GM06990 (cell line): ENCODE measurements around the gene TERB1.

ENCODE experiments used
- DNase-seq: peaks from one replicate; pipeline ENCODE4 v3.0.0-alpha.2; 2011; ENCODE audit not compliant: insufficient read length; ENCODE audit errors: extremely low read depth
- H3K27me3 ChIP-seq: replicated peaks from 2 replicates; pipeline ENCODE4 v1.6.0; 2011; ENCODE audit warnings: low read length; ENCODE audit not compliant: control insufficient read depth, insufficient read depth
- H3K36me3 ChIP-seq: 2 replicates; pipeline ENCODE4 v1.5.1; 2011; ENCODE audit warnings: low read length; ENCODE audit not compliant: control insufficient read depth, insufficient read depth
- H3K4me3 ChIP-seq: replicated peaks from 2 replicates; pipeline ENCODE4 v1.5.1; 2011; ENCODE audit warnings: low read depth, mild to moderate bottlenecking, control low read depth, low read length
- CTCF ChIP-seq: IDR thresholded peaks from 2 replicates; pipeline ENCODE4 v1.5.1; 2011; ENCODE audit warnings: low read length, control low read depth, mild to moderate bottlenecking, inconsistent platforms; ENCODE audit not compliant: insufficient read depth, poor library complexity, severe bottlenecking

TERB1 gene

GRCh38 chr16:66840883-66841282 lies 39.5 kb upstream of the TERB1 start:
- no peak for TF ChIP-seq CTCF
- no peak for DNase-seq
- Histone ChIP-seq H3K4me3 (no peak overlapping the region), H3K27me3 (no peaks in the 10 kb centered on the region; the same call in 1 of the 2 replicates), H3K36me3 (no peaks in the 10 kb centered on the region)

- TF ChIP-seq CTCF: no peak
- Histone ChIP-seq H3K27me3 (no peaks in the 10 kb centered on the region), H3K4me3 (no peak overlapping the region), H3K36me3 (no peaks in the 10 kb centered on the region)
- no peak for DNase-seq
Measured at GRCh38 chr16:66834746-66835145, 33.4 kb upstream of the TERB1 start.

- no peaks in the 10 kb centered on the region for H3K27me3 ChIP-seq
- DNase-seq: no peak
- no peak for TF ChIP-seq CTCF
- H3K4me3 ChIP-seq: no peak overlapping the region
- H3K36me3 ChIP-seq: no peaks in the 10 kb centered on the region
Measured at GRCh38 chr16:66832661-66833305, 31.4 kb upstream of the TERB1 start.

GRCh38 chr16:66832190-66832589 lies 30.8 kb upstream of the TERB1 start:
- no peak for TF ChIP-seq CTCF
- H3K27me3 ChIP-seq: no peaks in the 10 kb centered on the region
- H3K36me3 ChIP-seq: no peaks in the 10 kb centered on the region
- H3K4me3 ChIP-seq: no peak overlapping the region
- DNase-seq: no peak

DNA sequence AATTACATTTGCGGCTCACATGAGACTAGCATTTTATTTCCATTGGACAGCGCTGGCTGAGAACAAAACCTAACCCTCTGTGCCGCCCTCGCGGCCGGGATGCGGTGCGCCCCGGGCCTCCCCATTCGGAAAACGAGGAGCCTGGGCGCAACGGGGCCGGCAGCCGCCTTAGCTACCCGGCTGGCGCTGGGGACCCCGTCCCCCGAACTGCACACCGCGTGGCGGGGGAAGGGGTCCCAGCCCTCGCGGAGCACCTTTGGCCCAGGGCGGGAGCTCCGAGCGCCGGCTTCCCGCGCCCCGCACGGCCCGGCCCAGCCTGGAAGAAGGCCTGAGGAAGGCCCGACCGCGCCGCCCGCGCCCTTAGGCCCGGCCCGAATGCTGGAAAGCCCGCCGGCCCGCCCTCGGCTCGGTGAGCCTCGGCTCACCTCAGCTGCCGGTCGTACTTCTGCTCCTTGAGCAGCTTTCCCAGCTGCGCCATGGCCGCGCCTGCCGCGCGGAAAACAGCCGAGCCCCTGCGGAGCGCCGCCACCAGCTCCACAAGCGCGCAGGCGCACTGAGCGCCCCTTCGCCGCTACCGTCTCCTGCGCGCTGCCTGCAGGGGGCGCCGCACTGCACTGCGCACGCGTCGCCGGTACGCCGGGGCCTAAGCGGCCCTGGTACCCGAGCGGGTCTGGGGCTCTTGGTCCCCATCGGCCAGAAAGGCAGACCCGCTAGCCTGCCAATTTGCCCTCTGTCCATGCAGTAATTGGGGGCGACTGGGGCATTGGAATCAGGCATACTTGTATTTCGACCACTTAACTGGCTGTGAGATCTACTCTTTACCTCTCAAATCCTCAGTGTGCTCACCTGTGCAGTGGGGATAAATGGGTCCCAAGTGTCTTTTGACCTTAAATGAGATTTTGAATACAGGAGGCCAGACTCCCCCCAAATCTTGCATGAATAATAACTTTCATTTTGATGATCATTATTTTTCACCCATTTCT lies 29.3 kb upstream of the TERB1 start, which contains the start of gene NAE1:
Gene NAE1, minus strand, starts transcription at position 555 of the 983 bp plus-strand sequence. Its CDS starts 77 bp downstream, at position 478.
- Histone ChIP-seq H3K4me3 (peak within 1 kb of the TSS; percentile 80), H3K27me3 (no peaks in the 10 kb centered on the region), H3K36me3 (no peaks in the 10 kb centered on the region; the same call in 1 of the 2 replicates)
- peak; percentile 93 for DNase-seq
- TF ChIP-seq CTCF: peak; percentile 88
